Heart right ventricle (tissue), 16 donors: ENCODE data around the gene ZNF488. TPM values are rescaled to one million over a fixed set of nuclear protein-coding genes. Genes with fewer than 3 reads are reported as not detected.

Experiments
- ATAC-seq, 8 donors: fragments of 200-7000 bp; cut with Tn5 transposase; one replicate each; pipeline ENCODE4 v1.9.1; 2020; ENCODE audit warnings: mild to moderate bottlenecking in 8 of 8, moderate library complexity in 8 of 8, moderate number of reproducible peaks in 1 of 8
- DNase-seq, 2 donors: peaks; one replicate each; pipeline ENCODE4 v3.0.0-alpha.2; 2020
- H3K27ac ChIP-seq, 10 donors: fragments of 200-600 bp; sonication (generic) in 2 of 10; one replicate each; pipeline versions ENCODE4 v1.5.0 to v1.8.0; 2020 to 2022; ENCODE audit warnings: mild to moderate bottlenecking in 3 of 10
- H3K27me3 ChIP-seq, 7 donors: fragments of 200-600 bp; one replicate each; pipeline ENCODE4 v1.8.0; 2021 to 2022; ENCODE audit warnings: mild to moderate bottlenecking in 2 of 7
- H3K36me3 ChIP-seq, 9 donors: fragments of 200-600 bp; sonication (generic) in 1 of 9; one replicate each; pipeline versions ENCODE4 v1.5.0 to v1.8.0; 2020 to 2022; ENCODE audit warnings: mild to moderate bottlenecking in 2 of 9
- H3K4me1 ChIP-seq, 9 donors: fragments of 200-600 bp; sonication (generic) in 1 of 9; one replicate each; pipeline versions ENCODE4 v1.5.0 to v1.8.0; 2020 to 2022; ENCODE audit warnings: mild to moderate bottlenecking in 4 of 9
- H3K4me3 ChIP-seq, 10 donors: fragments of 200-600 bp; sonication (generic) in 2 of 10; one replicate each; pipeline versions ENCODE4 v1.5.0 to v1.8.0; 2020 to 2022; ENCODE audit warnings: mild to moderate bottlenecking in 7 of 10, moderate library complexity in 2 of 10
- H3K9me3 ChIP-seq, 11 donors: fragments of 200-600 bp in 10 of 11; sonication (generic) in 2 of 11; one replicate each; pipeline versions ENCODE4 v1.5.0 to v1.8.0; 2013 to 2022; ENCODE audit warnings: mild to moderate bottlenecking in 2 of 11, control low read depth in 1 of 11, moderate library complexity in 1 of 11
- WGBS, 2 donors: extraction: QIAGEN DNeasy Blood & Tissue Kit; methylation state at CpG; one replicate each; pipeline ENCODE4 v1.1.7; 2013; ENCODE audit warnings: inconsistent platforms in 1 of 2; 5-methylcytosine and 5-hydroxymethylcytosine counted together
- intact Hi-C, 10 donors: fragments of 100-400 bp; cut with DNase I; formaldehyde crosslinking; loops; one replicate each; pipeline versions ENCODE4 v1.11.1 to v1.14.2; 2022
- polyA plus RNA-seq, 2 donors: library from polyadenylated mRNA; stranded (reverse); fragments of 200-250 nt; gene quantifications; one replicate each; pipeline ENCODE4 v1.2.3, GENCODE V29; 2013
- total RNA-seq, 10 donors: library from RNA; stranded (reverse); fragmentation: NEBNext Ultra II Directional in 3 of 10; extraction: Animal tissue kit (Norgen Biotek cat#: 25700) in 3 of 10; gene quantifications; one replicate each; pipeline versions ENCODE4 v1.2.1 to v1.2.4, GENCODE V29; 2021 to 2023
- TF ChIP-seq, protein P1 (sequence below), 9 donors: fragments of 200-600 bp; sonication (generic) in 2 of 9; IDR thresholded peaks; one replicate each; pipeline versions ENCODE4 v1.5.0 to v1.8.0; 2021 to 2022; ENCODE audit warnings: antibody characterized with exemption in 9 of 9, mild to moderate bottlenecking in 5 of 9, moderate library complexity in 1 of 9
- donor health status: Arrhythmogenic right ventricular cardiomyopathy.
- donor health status: ischemic (EF 13 %, LVEDD 7.1; RV severe dilation, severe dysfunction).
- donor health status: healthy with polysubstance abuse.
- donor health status: DM: no; HTN: yes; CAD: no.
- donor health status: DM: no; HTN: no; CAD: no.
- donor health status: ischemic (EF 25% LVEDD 6.9; RV normal size, moderate dysfunction).
- donor health status: ischemic (EF 25% LVEDD 5.7; RV mildly dilated, moderate dysfunction).
- donor health status: healthy.
- donor health status: DM: yes; HTN: yes; CAD: no.
- donor health status: Ischemic cardiomyopathy.
- donor health status: ischemic (EF 35%, LVEDD 5.7; RV mildly dilated, moderate dysfunction).
- donor health status: nonischemic (EF 11% LVEDD 7.7; RV severe dilation, severe dysfunction).
- donor health status: DM: yes; HTN: yes; CAD: no.
- donor health status: PGD.
- donor health status: ischemic (EF 29% LVEDD 5.4; RV normal size, mild dysfunction).
- donor health status: nonischemic (EF 23%, LVEDD 6.1; RV moderate dilation, normal function).

The ZNF488 gene
- total and polyA plus RNA-seq, 12 donors = 0.05 to 0.14 (median 0.09) TPM; not detected in 7

GRCh38 chr10:47337310-47337709 lies 46.8 kb downstream of the ZNF488 start:
- Histone ChIP-seq H3K36me3 (no peaks in the 10 kb centered on the region), H3K9me3 (no peaks in the 10 kb centered on the region), H3K4me1 (no peaks in the 10 kb centered on the region), H3K27me3 (peaks cover 0 to 8% (median 4%) of the 10 kb centered on the region in 7 donors), H3K4me3 (no peak overlapping the region), H3K27ac (no peak overlapping the region)
- DNase-seq = no peak
- ATAC-seq = no peak
- WGBS, 2 donors = 54 to 79% methylated on average over 4 of the region's 4 CpGs
- TF ChIP-seq, protein P1, sequence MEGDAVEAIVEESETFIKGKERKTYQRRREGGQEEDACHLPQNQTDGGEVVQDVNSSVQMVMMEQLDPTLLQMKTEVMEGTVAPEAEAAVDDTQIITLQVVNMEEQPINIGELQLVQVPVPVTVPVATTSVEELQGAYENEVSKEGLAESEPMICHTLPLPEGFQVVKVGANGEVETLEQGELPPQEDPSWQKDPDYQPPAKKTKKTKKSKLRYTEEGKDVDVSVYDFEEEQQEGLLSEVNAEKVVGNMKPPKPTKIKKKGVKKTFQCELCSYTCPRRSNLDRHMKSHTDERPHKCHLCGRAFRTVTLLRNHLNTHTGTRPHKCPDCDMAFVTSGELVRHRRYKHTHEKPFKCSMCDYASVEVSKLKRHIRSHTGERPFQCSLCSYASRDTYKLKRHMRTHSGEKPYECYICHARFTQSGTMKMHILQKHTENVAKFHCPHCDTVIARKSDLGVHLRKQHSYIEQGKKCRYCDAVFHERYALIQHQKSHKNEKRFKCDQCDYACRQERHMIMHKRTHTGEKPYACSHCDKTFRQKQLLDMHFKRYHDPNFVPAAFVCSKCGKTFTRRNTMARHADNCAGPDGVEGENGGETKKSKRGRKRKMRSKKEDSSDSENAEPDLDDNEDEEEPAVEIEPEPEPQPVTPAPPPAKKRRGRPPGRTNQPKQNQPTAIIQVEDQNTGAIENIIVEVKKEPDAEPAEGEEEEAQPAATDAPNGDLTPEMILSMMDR (IDR thresholded peaks at IDR 0.05) = no peak
- intact Hi-C loops = no loop called here

DNA sequence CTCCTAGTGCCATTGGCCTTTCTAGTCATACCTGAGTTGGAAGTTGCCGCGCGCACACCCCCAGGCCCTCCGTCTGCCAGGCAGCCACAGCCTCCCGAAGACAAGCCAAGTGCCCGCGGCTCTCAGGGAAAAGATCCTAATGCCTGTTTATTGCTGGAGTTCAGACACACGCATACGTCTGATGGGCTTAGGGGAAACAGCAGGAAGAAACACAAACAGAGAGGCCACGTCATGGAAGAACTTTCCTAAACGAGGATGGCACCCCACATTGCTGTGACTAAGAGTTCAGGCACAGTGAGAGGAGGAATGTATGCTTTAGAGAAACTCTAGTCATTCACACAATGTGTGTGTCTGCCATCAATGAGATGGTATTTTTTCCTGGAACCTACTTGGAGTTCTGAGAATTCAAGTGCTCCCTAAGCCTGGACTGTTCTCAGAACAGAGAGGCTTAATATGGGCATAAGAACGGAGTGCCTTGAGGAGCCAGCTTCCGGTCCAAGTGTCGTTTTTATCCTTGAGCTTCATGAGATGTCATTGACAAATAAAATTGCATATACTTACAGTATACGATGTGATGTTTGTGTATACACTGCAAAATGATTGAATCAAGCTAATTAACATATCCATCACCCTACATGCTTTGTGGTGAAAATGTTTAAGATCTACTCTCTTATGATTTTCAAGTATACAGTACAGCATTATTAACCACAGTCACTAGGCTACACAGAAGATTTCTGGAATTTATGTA lies 47.5 kb downstream of the ZNF488 start:
- no peak for DNase-seq
- 78 to 83% methylated on average over 15 of the region's 15 CpGs for WGBS, 2 donors
- Histone ChIP-seq H3K4me3 (no peak overlapping the region), H3K9me3 (no peaks in the 10 kb centered on the region), H3K4me1 (no peaks in the 10 kb centered on the region), H3K36me3 (no peaks in the 10 kb centered on the region), H3K27me3 (peaks cover 0 to 6% (median 4%) of the 10 kb centered on the region in 7 donors), H3K27ac (no peak overlapping the region)
- TF ChIP-seq, protein P1 (IDR thresholded peaks at IDR 0.05) = no peak
- ATAC-seq = no peak
- intact Hi-C loops = no loop called here

DNA sequence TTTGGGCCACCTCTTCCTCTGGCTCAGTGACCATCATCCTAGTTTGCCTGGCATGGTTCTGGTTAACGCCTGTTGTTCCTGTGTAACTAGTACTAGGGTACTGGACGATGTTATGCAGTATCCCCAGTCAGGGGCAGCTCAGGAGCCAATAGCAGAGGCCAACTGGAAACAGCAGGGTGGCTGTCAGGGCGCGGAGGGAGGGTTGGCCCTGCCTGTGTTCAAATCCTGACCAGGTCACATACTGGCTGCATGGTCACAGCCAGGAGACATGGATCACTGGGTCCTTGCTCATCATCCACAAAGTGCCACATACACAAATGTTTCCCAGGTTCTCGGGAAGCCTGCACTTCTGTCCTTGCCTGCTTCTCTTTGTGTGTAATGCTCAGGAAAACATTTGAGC lies 48.2 kb downstream of the ZNF488 start:
- Histone ChIP-seq H3K27me3 (peaks cover 0 to 6% (median 0%) of the 10 kb centered on the region in 7 donors), H3K4me3 (no peak overlapping the region), H3K27ac (no peak overlapping the region), H3K4me1 (no peaks in the 10 kb centered on the region), H3K9me3 (no peaks in the 10 kb centered on the region), H3K36me3 (no peaks in the 10 kb centered on the region)
- intact Hi-C loops = no loop called here
- ATAC-seq (no peak), DNase-seq (no peak)
- WGBS, 2 donors = 86 to 93% methylated on average over 5 of the region's 5 CpGs
- TF ChIP-seq, protein P1 (IDR thresholded peaks at IDR 0.05) = no peak

- Histone ChIP-seq H3K4me1 (no peaks in the 10 kb centered on the region), H3K27ac (no peak overlapping the region), H3K9me3 (no peaks in the 10 kb centered on the region), H3K4me3 (no peak overlapping the region), H3K27me3 (peaks cover 0 to 4% (median 0%) of the 10 kb centered on the region in 7 donors), H3K36me3 (no peaks in the 10 kb centered on the region)
- intact Hi-C loops = no loop called here
- 75 to 81% methylated on average over 8 of the region's 8 CpGs for WGBS, 2 donors
- TF ChIP-seq, protein P1 (IDR thresholded peaks at IDR 0.05) = no peak
- DNase-seq (no peak), ATAC-seq (no peak)
Observed at GRCh38 chr10:47334466-47335295, 49.4 kb downstream of the ZNF488 start.
